Lung microvascular endothelial cell (primary cell): ENCODE measurements around the gene TBC1D8. TPM values are rescaled to one million over a fixed set of nuclear protein-coding genes. Genes with fewer than 3 reads are reported as not detected.

Source experiments
- DNase-seq, 2 donors: peaks; one replicate each; pipeline versions ENCODE4 v3.0.0 to v3.0.0-alpha.2; 2010; ENCODE audit warnings: low read depth in 2 of 2
- total RNA-seq: library from RNA; depleted of rRNA; stranded (reverse); fragments of >200 nt; gene quantifications from 2 replicates; pipeline ENCODE4 v1.2.1, GENCODE V29; 2014

The TBC1D8 gene
- total RNA-seq, 1 donor from 2014 or later, result 96.8 TPM

GRCh38 chr2:101112772-101113157 lies 38.4 kb downstream of the TBC1D8 start:
- no peak for DNase-seq

GRCh38 chr2:101111917-101112771 lies 39.0 kb downstream of the TBC1D8 start:
- DNase-seq, result peak; percentile 45 to 59

- no peak for DNase-seq
Observed at GRCh38 chr2:101111262-101111838, 39.8 kb downstream of the TBC1D8 start.

- peak; percentile 59 to 86 for DNase-seq
Observed at GRCh38 chr2:101109451-101110118, 41.6 kb downstream of the TBC1D8 start.

GRCh38 chr2:101108357-101108756 lies 42.8 kb downstream of the TBC1D8 start:
- no peak for DNase-seq

GRCh38 chr2:101107241-101107640 lies 43.9 kb downstream of the TBC1D8 start:
- no peak for DNase-seq

- DNase-seq, result peak; percentile 64 to 85
Observed at GRCh38 chr2:101106453-101107181, 44.6 kb downstream of the TBC1D8 start.

GRCh38 chr2:101105654-101106053 lies 45.5 kb downstream of the TBC1D8 start:
- no peak for DNase-seq

- no peak for DNase-seq
Observed at GRCh38 chr2:101097638-101098037, 53.5 kb downstream of the TBC1D8 start.

- no peak for DNase-seq
Observed at GRCh38 chr2:101096619-101097142, 54.5 kb downstream of the TBC1D8 start.

- no peak for DNase-seq
Observed at GRCh38 chr2:101094351-101094750, 56.8 kb downstream of the TBC1D8 start.

GRCh38 chr2:101089942-101090799 lies 61.0 kb downstream of the TBC1D8 start:
- no peak for DNase-seq

- DNase-seq, result no peak
Observed at GRCh38 chr2:101089419-101089818, 61.8 kb downstream of the TBC1D8 start.

- no peak for DNase-seq
Observed at GRCh38 chr2:101087638-101088037, 63.5 kb downstream of the TBC1D8 start.

GRCh38 chr2:101083613-101084012 lies 67.6 kb downstream of the TBC1D8 start:
- DNase-seq, result no peak

GRCh38 chr2:101082998-101083397 lies 68.2 kb downstream of the TBC1D8 start:
- DNase-seq, result no peak

GRCh38 chr2:101081375-101081907 lies 69.7 kb downstream of the TBC1D8 start:
- no peak for DNase-seq

GRCh38 chr2:101080211-101081068 lies 70.7 kb downstream of the TBC1D8 start:
- no peak for DNase-seq

GRCh38 chr2:101076581-101076980 lies 74.6 kb downstream of the TBC1D8 start:
- DNase-seq, result no peak
